GM21381 (cell line): ENCODE measurements around the gene ZNF598.

ENCODE experiments used
- ATAC-seq: cut with Tn5 transposase; IDR thresholded peaks from one replicate; pipeline ENCODE4 v1.9.1; 2021; ENCODE audit warnings: mild to moderate bottlenecking, moderate library complexity; ENCODE audit not compliant: unreplicated experiment

Gene ZNF598

DNA sequence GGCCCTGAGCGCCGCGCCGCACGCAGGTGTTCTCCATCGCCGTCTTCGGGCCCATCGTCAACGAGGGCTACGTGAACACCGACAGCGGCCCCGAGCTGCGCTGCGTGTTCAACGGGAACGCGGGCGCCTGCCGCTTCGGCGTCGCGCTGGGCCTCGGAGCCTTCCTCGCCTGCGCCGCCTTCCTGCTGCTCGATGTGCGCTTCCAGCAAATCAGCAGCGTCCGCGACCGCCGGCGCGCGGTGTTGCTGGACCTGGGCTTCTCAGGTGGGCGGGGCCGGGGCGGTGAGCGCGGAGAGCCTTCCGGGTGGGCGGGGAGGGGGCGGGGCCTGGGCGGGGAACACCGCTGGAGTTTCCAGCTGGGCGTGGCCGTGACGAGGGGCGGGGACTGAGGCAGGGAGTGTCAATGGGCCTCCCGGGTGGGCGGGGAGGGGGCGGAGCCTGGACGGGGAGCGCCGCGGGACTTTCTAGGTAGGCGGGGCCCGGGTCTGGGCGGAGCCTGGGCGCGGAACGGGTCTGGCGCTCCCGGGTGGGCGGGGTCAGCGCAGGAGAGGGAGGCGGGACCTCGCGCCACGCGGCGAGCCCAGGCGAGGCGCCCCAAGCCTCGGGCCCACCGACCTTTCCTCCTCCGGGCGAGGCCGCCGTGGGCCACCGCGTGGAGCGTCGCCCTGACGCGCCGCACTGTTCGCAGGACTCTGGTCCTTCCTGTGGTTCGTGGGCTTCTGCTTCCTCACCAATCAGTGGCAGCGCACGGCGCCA is 17.5 kb downstream of the ZNF598 start:
- peak; percentile 45 for ATAC-seq

DNA sequence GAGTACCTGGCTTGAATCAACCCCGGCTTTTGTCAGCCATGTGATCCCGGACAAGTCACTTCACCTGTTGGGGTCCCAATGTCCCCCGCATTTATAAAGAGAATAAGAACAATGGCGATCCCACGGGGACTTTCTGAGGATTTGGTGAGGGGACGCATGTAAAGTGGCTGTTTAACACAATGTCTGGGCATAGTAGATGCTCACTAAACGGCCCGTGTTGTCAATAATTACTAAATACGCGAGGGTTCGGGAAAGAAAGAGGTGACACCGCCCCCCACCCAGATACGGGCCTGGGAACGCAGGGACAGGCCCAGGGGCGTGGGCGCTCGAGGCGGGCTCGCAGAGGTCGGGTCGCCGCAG is 18.1 kb downstream of the ZNF598 start:
- ATAC-seq = no peak

DNA sequence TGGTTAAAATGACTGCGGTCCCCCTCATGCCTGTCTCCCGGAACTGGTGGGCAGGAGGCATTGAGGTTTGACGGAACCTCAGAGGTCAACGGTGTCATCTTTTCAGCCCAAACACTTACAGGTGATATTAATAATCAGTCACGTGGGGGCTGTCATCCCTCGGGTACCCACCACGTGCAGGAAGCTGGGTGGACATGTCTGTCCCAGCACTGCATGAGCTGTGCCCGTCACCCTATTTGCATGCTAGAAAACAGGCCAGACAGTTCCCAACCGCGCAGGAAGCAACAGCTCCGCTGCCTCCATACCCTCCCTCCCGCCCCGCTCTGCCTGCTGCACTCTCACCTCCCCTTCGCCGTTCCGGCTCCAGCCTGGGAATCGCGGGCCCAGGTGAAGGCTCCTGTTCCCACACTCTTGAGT is 18.5 kb downstream of the ZNF598 start:
- ATAC-seq = peak; percentile 39

DNA sequence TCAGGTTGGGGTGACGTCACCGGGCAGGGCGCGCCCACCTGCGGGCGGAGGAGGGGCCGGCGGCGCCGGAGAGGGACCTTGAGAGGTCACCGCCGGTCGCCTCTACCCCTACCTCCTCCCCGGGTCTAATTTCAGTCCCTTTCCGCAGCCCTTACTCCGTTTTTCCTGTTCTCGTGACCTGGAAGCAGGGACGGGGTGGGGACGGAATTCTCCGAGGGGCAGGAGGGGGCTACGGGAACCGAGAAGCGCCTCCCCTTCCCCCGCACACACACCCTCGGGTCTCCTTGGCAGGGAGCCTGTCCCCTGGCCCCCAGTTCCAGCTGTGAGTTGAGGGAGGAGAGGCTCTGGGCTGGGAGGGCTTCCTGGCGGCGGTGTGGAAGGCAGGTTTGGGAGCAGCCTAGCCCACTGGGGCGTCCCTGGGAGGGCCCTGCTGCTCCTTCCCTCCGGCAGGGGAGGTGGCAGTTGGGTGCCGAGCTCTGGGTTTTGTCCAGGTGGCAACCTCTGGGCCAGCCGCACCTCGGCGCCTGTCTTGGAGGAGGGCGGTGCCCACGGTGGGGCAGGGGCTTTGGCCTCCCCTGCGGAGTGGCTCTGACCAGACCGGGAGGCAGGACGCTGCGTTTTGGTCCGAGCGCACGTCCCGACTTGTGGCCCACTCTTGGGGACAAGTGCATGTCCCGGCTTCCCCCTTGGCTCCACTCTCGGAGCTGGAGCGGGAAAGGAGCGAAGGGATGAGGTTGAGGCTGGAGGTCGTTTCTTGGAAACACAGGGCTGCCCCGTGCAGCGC is 19.1 kb downstream of the ZNF598 start:
- no peak for ATAC-seq

DNA sequence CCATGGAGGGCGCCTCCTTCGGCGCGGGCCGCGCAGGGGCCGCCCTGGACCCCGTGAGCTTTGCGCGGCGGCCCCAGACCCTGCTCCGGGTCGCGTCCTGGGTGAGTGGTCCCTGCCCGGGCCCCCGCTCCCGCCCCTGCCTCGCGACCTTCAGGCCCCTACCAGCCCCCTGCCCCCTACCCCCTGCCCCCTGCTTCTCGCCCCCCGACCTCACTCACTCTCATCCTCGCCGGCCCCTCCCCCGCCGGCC is 19.6 kb downstream of the ZNF598 start:
- no peak for ATAC-seq

DNA sequence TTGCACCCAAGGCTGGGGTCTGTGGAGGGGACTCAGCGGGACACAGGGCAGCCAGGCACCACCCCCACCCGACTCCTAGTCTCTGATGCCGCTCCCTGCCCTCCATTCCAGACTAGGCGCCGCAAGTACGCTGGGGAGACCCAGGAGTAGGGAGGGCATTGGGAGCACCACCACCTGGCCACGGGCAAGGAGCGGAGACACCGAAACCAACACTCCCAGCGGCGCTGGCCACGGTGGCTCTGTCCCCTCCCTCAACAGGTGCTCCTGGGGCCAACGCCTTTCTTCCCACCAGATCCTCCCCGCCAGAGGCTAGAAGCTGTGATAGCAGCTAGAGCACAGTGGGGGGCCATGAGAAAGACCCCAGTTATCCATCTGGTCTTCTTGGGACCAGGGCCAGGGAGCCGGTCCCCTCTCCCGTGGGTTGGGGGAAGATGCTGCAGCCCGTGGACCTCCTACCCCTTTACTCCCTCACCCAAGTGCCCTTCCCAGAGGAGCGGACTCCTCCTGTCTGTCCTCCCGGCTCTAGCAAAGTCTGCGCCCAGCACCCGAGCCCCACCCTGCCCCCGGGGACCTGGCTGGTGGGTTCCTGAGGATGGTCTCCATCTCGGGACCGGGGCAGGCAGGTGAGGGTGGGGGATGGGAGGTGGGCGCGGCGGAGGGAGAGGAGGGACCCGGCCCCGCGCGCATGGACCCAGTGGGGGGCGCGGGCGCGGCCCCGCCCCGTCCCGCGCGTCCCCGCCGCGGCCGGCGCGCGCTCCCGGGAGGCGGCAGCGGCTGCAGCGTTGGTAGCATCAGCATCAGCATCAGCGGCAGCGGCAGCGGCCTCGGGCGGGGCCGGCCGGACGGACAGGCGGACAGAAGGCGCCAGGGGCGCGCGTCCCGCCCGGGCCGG is 20.2 kb downstream of the ZNF598 start, which contains the start of gene SYNGR3:
Gene SYNGR3, plus strand, starts transcription at position 762 of the 892 bp plus-strand sequence. CDS start 133 bp downstream, outside the sequence.
- ATAC-seq = no peak

DNA sequence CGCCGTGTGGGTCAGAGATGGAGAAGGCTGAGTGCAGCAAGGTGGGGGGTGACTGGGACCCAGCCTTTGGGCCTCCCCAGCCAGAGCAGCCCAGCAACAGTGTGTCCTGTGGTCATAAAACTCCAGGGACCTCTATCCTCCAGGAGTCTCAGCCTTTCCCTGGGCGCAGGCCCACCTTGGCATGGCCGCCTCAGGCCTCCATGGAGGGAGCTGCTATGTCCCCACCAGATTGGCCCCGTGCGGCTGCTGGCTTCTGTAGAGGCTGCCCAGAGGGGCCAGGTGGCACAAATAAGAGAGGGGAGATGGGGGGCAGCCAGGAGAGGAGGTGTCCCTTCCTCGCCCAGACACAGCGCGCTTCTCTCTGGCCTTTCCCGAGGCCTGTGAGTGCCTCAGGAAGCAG is 22.4 kb downstream of the ZNF598 start:
- ATAC-seq = no peak

DNA sequence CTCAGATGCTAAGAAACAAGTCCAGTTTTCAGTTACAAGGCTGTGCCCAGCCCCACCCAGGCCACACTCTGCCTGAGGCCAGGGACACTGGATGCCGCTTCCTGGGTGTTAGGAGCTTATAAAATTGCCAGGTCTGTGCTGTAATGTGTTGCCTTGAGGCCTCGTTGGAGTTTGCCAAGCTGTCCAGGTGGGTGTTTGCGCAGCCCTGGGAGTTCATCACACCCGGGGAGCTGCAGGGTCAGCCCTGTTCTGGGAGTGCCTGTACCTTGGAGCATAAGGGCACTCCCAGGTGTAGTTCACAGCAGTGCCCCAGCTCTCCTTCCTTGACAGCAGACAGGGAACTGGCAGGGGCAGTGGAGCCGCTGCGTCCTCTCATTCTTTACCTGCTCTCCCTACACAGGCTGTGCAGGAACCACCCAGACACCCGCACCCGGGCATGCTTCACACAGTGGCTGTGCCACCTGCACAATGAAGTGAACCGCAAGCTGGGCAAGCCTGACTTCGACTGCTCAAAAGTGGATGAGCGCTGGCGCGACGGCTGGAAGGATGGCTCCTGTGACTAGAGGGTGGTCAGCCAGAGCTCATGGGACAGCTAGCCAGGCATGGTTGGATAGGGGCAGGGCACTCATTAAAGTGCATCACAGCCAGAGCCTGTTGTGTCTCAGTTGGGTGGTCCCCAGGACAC is 24.0 kb downstream of the ZNF598 start:
- no peak for ATAC-seq

DNA sequence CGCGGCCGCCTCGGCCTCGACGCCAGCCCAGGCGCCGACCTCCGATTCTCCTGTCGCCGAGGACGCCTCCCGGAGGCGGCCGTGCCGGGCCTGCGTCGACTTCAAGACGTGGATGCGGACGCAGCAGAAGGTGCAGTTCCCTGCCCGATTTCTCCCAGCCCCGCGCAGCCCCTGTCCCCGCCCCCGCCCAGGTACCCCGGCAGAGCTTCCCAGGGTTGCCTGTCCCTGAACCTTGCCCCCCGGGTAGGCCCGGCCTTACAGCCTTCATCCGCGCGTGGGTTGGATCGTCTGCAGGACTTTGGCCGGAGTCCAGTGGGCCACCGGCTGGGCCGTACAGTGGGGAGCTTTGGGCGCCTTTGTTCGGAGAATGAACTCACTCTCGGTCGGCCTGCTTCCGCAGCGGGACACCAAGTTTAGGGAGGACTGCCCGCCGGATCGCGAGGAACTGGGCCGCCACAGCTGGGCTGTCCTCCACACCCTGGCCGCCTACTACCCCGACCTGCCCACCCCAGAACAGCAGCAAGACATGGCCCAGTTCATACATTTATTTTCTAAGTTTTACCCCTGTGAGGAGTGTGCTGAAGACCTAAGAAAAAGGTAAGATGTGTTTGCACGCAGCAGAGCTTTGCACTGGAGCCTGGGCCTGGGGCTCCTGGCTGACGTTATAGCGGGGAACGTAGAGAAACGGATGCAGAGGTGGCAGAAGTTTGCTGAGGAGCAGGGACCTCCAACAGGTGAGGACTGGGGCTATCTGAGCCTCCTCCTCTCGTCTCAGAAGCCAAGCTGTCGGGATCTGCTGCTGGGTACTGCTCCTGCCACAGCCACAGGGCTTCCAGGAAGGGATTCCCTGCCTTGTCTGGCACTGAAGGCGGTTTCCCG is 25.0 kb downstream of the ZNF598 start:
- ATAC-seq = peak; percentile 3

DNA sequence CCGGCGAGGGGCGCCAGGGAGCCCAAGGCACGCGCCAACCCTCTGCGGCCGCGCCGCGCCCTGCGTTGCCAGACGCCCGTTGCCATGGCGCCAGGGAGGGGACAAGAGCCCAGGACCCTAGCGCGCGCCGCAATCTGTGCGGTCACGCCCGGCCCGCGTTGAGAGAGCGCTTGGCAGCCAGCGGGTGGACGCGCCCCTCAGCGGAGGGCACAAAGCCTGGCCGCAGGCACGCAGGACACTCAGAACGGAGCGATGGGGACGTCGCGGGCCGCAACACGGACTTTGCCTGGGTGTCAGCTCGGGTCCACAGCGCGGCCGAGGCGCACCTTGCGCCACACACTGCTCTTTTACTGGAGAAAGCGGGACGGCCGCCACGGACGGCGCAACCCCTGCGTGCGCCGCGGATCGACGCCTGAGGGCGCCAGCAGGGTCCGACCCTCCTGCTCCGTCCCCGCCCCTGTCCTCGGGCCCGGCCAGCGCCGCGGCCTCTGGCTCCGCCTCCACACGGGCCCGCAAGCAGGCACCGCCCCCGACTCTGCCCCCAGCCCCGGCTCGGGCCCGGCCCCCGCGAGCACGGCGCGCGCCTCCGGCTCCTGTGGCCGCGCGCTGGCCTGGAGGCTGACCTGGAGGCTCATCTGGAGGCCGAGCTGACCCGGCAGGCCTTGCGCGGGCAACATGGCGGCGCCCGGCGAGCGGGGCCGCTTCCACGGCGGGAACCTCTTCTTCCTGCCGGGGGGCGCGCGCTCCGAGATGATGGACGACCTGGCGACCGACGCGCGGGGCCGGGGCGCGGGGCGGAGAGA is 25.9 kb downstream of the ZNF598 start, which contains the start of gene GFER:
Gene GFER, plus strand, starts transcription at position 650 of the 803 bp plus-strand sequence. Its CDS starts 26 bp downstream, at position 676.
- ATAC-seq = peak; percentile 82

DNA sequence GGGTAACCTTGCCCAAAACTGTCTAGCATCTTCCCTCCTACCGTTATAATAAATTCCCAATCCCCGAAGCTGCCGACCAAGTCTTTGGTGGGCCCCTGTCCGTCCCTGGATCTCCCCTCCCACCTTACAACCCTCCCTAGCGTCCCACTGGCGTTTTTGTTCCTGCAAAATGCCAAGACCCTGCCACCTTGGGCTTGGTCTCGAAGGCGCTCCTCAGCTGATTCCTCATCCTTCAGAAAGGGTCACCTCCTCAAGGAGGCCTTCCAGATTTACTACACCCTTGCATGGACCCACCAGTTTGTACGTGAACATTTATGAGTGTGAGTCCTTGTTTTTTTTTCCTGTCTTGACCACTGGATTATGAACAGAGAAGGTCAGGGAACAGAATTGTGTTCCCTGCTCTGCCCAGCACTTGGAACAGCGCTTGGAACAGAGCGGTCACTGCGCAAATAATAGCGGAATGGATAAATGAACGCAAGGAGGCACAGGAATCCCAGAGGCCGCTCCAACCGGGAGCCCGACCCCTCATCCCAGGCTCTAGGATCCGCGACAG is 26.6 kb downstream of the ZNF598 start:
- ATAC-seq = no peak

DNA sequence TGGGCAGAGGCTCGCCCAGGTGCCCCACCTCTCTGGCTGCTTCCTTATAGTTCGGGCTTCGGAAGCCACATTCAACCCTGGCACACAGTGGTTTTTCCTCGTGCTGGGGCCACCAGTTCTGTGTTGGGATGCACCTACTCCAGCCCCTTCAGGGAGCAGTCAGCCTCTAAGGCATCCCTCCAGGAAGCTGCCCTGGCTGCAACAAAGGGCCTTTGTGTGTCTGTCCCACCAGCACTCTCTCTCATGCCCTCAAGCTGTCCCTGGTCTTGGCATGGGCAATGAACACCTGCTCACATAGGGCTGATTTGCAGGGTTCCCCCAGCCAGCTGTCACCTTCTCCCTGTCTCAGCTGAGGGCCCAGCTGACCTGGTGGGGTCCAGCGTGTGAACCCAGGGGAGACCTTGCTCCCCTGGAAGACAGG is 27.6 kb downstream of the ZNF598 start:
- no peak for ATAC-seq

DNA sequence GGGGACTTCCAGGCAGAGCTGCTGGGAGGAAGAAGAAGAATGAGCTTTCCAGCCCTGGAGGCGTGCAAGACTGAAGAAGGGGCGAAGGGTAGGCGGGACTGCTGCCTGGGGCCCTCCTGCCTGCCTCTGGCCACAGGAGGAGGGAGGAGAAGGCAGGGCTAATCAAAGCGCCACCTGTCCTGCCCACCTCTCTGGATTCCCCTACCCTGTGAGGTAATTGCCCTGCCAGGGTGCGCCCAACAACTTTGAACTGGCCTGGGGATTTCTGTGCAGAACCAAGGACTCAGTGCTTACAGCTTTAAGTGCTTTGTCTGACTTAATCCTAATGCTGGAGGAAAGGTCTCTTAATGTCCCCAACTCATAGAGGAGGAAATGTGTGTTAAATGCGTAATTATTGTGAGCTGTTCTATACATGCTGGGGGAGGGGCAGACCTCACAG is 28.2 kb downstream of the ZNF598 start, which contains the start of gene NOXO1:
Gene NOXO1, minus strand, starts transcription at position 72 of the 439 bp plus-strand sequence. CDS start 290 bp downstream, outside the sequence.
- ATAC-seq = no peak

DNA sequence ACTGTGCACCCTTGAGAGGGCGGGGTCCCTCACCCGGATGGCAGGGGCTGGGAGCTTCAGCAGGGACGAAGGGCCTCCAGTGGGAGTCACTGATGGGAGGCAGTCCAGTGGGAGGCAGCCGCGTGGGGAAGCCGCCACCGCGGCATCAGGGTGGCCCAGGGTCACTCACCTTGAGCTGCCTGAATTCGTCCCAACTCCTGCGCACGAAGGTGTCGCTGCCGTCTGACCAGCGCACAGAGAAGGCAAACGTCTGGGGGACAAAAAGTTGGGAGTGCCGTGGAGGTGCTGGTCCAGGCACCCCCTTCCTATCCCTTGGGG is 28.9 kb downstream of the ZNF598 start:
- no peak for ATAC-seq

DNA sequence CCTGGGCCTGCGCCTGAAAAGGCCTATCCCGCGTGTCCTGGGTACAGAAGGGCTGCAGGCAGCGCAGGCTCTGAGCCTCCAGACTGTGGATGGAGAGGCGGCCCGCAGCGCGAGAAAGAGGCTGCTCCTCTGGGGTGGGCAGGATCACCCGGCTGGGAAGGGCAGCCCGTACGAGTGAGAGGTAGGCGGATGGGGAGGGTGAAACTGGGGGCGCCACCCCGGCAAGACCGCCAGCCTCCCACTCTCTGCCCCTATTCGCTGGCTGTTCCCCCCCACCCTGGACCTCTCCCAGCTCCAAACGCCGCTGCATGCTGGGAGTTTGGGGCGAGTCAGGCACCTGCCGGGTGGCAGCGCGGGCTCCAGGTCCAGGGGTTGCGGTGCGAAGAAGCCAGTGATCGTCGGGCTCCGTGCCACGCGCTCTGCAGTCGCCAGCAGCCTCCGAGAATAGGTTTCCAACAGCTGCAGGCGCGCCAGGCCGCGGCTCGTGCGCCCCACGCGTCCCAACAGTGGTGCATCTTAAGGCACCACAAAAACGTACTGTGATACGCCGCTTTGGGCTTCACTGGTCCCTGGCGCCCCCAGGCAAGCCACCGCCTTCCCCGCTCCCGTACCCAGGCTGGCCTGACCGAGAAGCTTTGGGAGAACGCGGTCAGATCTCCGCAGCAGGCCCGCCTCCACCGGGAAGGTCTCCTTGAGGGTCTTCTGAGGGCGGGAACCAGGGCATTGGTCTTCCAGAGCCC is 29.4 kb downstream of the ZNF598 start:
- ATAC-seq = no peak

DNA sequence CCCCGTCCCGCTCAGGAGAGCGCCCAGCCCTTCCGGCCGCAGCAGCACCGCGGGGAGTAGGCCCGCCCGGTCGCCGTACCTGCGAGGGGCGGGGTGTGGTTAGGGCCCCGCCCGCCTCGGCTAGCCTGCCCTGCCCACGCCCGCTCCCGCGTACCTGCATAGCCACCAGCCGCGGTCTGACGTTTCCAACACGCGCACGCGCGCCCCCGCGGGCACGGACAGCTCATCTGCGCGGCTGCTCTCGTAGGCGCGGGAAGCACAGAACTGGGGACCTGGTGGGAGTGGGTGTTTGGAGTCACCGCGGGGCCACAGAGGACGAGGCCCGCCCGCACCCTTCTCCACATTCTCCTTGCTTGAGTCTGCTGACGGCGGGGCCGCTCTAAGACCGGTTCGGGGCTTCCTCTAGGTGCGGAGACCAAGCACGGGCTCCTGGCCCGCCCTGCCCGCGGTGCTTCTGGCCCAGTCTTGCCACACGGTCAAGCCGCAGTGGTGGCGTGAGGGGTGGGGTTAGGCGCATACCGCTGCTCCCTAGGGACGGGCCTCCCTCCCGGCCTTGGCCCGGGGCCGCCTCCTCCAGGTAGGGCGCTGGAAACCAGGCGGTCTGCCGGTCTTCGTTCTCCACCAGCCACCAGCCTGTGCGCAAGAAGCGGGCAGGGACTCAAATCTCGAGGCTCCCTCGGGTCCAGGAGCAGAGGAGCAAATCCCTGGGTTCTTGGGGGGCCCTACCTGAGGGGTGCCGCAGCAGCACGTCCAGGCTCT is 30.2 kb downstream of the ZNF598 start:
- no peak for ATAC-seq

DNA sequence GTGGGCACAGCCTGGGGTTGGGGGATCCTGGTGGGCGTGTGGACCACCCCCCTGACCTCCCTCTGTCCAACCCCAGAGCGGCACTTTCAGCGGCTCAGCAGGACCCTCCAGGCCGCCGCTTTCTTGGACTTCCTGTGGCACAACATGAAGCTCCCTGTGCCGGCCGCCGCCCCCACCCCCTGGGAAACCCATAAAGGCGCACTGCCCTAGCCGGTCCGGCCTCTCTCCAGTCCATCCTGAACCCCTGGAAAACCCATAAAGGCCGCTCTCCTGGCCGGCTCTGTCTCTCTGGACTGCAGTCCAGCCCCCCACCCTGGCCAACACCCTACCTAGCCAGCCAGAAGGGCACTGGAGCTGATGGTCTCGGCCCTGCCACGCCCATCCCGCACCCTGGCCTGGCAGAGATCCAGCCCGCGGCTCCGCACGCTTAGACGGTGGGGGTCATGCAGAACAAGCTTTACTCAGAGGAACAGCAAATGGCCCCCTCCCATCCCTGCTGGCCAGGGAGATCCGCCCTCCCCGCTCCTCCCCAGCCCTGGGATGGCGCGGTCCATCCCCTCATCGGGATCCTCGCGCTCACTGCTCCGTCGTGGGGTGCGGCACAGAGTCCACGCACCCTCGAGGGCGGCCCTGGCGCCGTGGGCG is 31.0 kb downstream of the ZNF598 start:
- no peak for ATAC-seq
